GM12872 (cell line): ENCODE measurements around the gene HINT2.

Experiments used
- CTCF ChIP-seq: IDR thresholded peaks from 3 replicates; pipeline ENCODE4 v1.5.1; 2011; ENCODE audit warnings: low read depth, mild to moderate bottlenecking, low read length, moderate library complexity; ENCODE audit not compliant: insufficient read depth

HINT2 gene

GRCh38 chr9:35781066-35781465 lies 33.8 kb downstream of the HINT2 start:
- TF ChIP-seq CTCF = no peak

DNA sequence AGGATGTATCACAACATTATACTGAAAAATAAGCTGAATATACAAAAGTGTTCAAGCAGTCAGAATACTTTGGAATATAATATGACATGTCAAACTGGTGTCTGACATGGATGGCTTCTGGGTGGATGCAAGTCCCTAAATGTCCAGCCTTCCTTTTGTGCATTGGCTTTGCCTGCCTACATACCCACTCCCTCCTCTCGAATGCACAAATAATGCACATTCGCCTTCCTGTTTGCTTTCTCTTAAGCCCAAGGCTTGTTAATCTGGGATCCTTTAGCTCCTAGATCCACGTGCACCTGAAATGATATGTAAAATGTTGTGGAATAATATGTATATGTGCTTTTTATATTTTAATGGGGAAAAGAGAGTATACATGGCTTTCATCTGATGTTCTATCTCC lies 36.3 kb downstream of the HINT2 start:
- TF ChIP-seq CTCF = no peak

GRCh38 chr9:35776018-35776417 lies 38.8 kb downstream of the HINT2 start:
- no peak for TF ChIP-seq CTCF

DNA sequence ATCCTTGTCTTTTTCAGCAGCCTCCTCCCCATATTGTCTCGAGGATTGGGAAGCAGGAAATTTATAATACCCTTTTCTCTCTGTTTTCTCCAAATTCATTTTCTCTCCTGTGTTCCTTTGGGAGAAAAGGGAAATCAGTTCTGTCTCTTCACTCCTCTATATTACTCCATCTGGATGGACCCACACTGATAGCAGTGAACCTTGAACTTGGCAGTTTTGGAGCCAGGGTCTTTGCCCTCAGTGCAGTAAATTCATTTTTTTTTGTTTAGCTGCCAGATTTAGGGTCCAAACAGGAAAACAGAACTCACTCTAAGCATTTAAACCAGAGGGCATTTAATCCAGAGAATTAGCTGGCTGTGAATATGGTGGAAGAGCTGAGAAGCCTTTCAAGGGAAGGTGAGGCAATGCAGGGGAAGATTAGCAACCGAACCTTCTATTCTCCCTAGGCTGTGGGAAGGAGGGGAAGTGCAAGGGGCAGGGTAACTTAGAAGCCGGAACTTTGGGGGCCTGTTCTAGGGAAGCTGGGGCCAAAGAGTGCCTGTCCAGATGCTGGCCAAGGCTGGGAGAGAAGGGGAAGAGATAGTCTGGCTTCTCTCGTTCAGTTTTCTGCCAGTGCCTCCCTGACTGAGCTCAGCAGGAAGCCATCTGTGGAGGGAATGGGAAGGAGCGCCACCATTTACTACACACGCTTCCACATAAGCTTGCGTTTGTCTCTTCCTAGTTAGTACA lies 39.8 kb downstream of the HINT2 start:
- TF ChIP-seq CTCF = no peak

- TF ChIP-seq CTCF = no peak
Measured at GRCh38 chr9:35771943-35772342, 42.9 kb downstream of the HINT2 start.

- no peak for TF ChIP-seq CTCF
Measured at GRCh38 chr9:35771534-35771933, 43.3 kb downstream of the HINT2 start.

DNA sequence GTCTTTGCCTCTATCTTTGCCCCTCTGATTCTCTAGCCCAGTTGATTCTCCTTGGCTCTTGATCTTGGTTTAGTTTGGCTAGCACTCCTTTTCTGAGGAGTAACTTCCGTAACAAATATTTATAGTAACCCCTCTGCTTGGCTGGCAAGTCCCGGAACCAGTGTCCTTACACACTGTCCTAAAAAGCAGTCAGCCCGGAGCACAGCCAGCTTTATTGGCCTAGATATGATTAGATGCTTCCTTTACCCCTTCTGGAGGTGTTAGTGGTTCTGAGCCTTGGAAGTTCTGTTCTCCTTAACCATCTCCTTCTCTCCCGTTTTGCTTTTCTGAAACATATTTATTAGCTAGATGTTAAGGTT lies 43.8 kb downstream of the HINT2 start:
- TF ChIP-seq CTCF = no peak
